Measurements from ENCODE around the gene HS3ST3A1. TPM values are rescaled to one million over a fixed set of nuclear protein-coding genes. Genes with fewer than 3 reads are reported as not detected.
A peak's percentile ranks its signal among the peaks of the same experiment; 100 is the strongest.

HS3ST3A1 gene
- total RNA-seq, 1 experiment from 2014 or later, result 10.4 TPM

- Mint-ChIP-seq H3K27me3 (ENCODE audit: insufficient read depth, unreplicated experiment) (no peaks in the 10 kb centered on the region), H3K36me3 (ENCODE audit: insufficient read depth, unreplicated experiment) (no peaks in the 10 kb centered on the region), H3K27ac (ENCODE audit: low read depth, unreplicated experiment) (peak overlapping the region; percentile 39), H3K4me1 (ENCODE audit: insufficient read depth, unreplicated experiment) (peaks cover 45% of the 10 kb centered on the region), H3K4me3 (ENCODE audit: unreplicated experiment) (peak overlapping the region; percentile 88), H3K9me3 (ENCODE audit: unreplicated experiment) (no peaks in the 10 kb centered on the region)
- BruUV-seq (replicated peaks), result no TSS peak
- peak; percentile 49 for TF ChIP-seq CTCF (IDR thresholded peaks at IDR 0.05; ENCODE audit: unreplicated experiment)
- peak; percentile 75 for DNase-seq (ENCODE audit: unreplicated experiment)
- intact Hi-C loops (cut with micrococcal nuclease), result loop anchor here (1.0 to 10.0 kb wide), 11 partner anchors 129 to 1573 kb away; no protein-coding TSS in a partner anchor
- ChIA-PET POLR2A (interaction anchor here (0.6 to 3.3 kb wide), 12 partner anchors 178 to 1329 kb away, joined by 3 to 57 read pairs (median 4); partner anchors contain the start of gene HS3ST3B1), CTCF (interaction anchor here (0.6 to 3.6 kb wide), 28 partner anchors 9 to 1559 kb away, joined by 3 to 50 read pairs (median 4); partner anchors contain the start of genes COX10 and HS3ST3B1)
These were observed 3.9 kb downstream of the HS3ST3A1 start for GRCh38 chr17:13597723-13598347.

- H3K27me3 Mint-ChIP-seq (ENCODE audit: insufficient read depth, unreplicated experiment), result no peaks in the 10 kb centered on the region
- intact Hi-C loops (cut with micrococcal nuclease), result loop anchor here (5.0 to 10.0 kb wide), 5 partner anchors 174 to 1561 kb away; no protein-coding TSS in a partner anchor
- H3K9me3 Mint-ChIP-seq (ENCODE audit: unreplicated experiment), result no peaks in the 10 kb centered on the region
- ChIA-PET POLR2A (interaction anchor here (0.7 to 3.3 kb wide), 6 partner anchors 180 to 1482 kb away, joined by 3 to 57 read pairs (median 5); partner anchors contain the start of gene HS3ST3B1), CTCF (interaction anchor here (0.6 to 3.6 kb wide), 25 partner anchors 20 to 1559 kb away, joined by 3 to 50 read pairs (median 3); partner anchors contain the start of gene HS3ST3B1)
- H3K27ac Mint-ChIP-seq (ENCODE audit: low read depth, unreplicated experiment), result peak overlapping the region; percentile 71
- H3K4me3 Mint-ChIP-seq (ENCODE audit: unreplicated experiment), result no peak overlapping the region
- peaks cover 38% of the 10 kb centered on the region for H3K4me1 Mint-ChIP-seq (ENCODE audit: insufficient read depth, unreplicated experiment)
- no peak for TF ChIP-seq CTCF (IDR thresholded peaks at IDR 0.05; ENCODE audit: unreplicated experiment)
- H3K36me3 Mint-ChIP-seq (ENCODE audit: insufficient read depth, unreplicated experiment), result no peaks in the 10 kb centered on the region
- no TSS peak for BruUV-seq (replicated peaks)
- DNase-seq (ENCODE audit: unreplicated experiment), result no peak
These were observed 5.3 kb downstream of the HS3ST3A1 start for GRCh38 chr17:13596241-13596923.

GRCh38 chr17:13595599-13595899 is 6.2 kb downstream of the HS3ST3A1 start:
- intact Hi-C loops (cut with micrococcal nuclease), result loop anchor here (2.0 to 10.0 kb wide), 6 partner anchors 173 to 1562 kb away; no protein-coding TSS in a partner anchor
- Mint-ChIP-seq H3K36me3 (ENCODE audit: insufficient read depth, unreplicated experiment) (no peaks in the 10 kb centered on the region), H3K4me1 (ENCODE audit: insufficient read depth, unreplicated experiment) (peaks cover 42% of the 10 kb centered on the region), H3K9me3 (ENCODE audit: unreplicated experiment) (no peaks in the 10 kb centered on the region), H3K27me3 (ENCODE audit: insufficient read depth, unreplicated experiment) (no peaks in the 10 kb centered on the region), H3K4me3 (ENCODE audit: unreplicated experiment) (no peak overlapping the region), H3K27ac (ENCODE audit: low read depth, unreplicated experiment) (peak overlapping the region; percentile 71)
- CTCF ChIA-PET, result interaction anchor here (0.6 to 1.6 kb wide), 19 partner anchors 14 to 1331 kb away, joined by 3 to 16 read pairs (median 4); partner anchors contain the start of gene HS3ST3B1
- DNase-seq (ENCODE audit: unreplicated experiment), result no peak
- BruUV-seq (replicated peaks), result no TSS peak
- no peak for TF ChIP-seq CTCF (IDR thresholded peaks at IDR 0.05; ENCODE audit: unreplicated experiment)
- POLR2A ChIA-PET, result interaction anchor here (0.6 to 2.3 kb wide), 3 partner anchors 14 to 705 kb away, joined by 3 to 14 read pairs (median 3); partner anchors contain the start of gene HS3ST3B1

Measured in MCF 10A (cell line).